ENCODE measurements around the gene GOLGA3.

GOLGA3 gene

DNA sequence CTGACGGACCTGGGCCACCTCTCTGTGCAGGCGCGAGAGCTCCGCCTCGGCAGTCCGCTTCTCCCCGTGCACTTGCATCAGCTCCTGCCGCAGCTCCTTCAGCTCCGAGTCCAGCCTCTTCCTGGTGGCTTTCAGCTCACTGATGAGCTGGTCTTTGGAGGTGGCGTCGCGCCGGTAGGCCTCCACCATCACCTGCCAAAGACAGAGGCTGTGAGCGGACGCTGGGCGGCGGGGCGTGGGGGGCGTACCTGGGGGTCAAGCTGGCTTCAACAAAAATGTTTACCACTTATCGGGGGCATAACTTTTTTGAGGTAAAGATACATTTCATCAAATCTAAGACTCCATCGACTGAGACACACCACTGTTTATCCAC lies 39.6 kb downstream of the GOLGA3 start:
- TF ChIP-seq, protein P1, sequence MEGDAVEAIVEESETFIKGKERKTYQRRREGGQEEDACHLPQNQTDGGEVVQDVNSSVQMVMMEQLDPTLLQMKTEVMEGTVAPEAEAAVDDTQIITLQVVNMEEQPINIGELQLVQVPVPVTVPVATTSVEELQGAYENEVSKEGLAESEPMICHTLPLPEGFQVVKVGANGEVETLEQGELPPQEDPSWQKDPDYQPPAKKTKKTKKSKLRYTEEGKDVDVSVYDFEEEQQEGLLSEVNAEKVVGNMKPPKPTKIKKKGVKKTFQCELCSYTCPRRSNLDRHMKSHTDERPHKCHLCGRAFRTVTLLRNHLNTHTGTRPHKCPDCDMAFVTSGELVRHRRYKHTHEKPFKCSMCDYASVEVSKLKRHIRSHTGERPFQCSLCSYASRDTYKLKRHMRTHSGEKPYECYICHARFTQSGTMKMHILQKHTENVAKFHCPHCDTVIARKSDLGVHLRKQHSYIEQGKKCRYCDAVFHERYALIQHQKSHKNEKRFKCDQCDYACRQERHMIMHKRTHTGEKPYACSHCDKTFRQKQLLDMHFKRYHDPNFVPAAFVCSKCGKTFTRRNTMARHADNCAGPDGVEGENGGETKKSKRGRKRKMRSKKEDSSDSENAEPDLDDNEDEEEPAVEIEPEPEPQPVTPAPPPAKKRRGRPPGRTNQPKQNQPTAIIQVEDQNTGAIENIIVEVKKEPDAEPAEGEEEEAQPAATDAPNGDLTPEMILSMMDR (IDR thresholded peaks at IDR 0.05; ENCODE audit: extremely low read depth, missing control alignments) = no peak
- no peak for DNase-seq (ENCODE audit: low spot score)

DNA sequence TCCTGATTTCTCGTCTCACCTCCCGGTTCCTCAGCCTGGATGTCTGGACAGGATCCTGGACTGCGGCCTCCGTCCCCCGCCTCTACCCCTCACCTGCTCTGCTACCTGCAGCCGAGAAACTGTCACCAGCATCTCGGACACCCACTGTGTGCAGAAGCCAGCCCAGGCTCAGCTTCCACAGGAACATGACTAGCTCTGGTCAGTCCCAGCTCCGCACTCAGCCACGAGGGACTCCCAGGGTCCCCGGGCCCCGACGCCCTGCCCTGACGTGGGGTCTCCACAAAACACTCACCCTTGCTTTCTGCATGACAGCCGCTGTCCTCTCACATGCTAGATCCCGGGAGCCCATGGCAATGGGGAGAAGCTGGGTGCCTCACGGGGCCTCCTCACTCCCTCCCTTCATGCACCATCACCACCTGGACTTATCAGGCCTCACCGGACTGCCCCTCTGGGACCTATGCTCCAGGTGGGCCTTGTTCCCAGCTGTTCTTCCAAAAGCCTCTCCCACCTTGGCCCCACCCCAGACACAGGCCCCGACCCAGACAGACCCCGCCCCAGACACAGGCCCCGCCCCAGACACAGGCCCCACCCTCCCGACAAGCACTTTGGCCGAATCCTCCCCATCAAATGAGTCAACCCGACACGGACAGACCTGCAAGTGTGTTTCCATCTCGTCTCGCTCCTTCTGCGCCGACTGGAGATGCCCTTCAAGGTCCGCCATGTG lies 40.1 kb downstream of the GOLGA3 start:
- TF ChIP-seq, protein P1 (IDR thresholded peaks at IDR 0.05; ENCODE audit: extremely low read depth, missing control alignments) = no peak
- no peak for DNase-seq (ENCODE audit: low spot score)

GRCh38 chr12:132787877-132788276 lies 40.8 kb downstream of the GOLGA3 start:
- TF ChIP-seq, protein P1 (IDR thresholded peaks at IDR 0.05; ENCODE audit: extremely low read depth, missing control alignments) = no peak
- DNase-seq (ENCODE audit: low spot score) = no peak

- TF ChIP-seq, protein P1 (IDR thresholded peaks at IDR 0.05; ENCODE audit: extremely low read depth, missing control alignments) = no peak
Measured at GRCh38 chr12:132786192-132786591, 42.5 kb downstream of the GOLGA3 start.

GRCh38 chr12:132784580-132784979 lies 44.1 kb downstream of the GOLGA3 start:
- TF ChIP-seq, protein P1 (IDR thresholded peaks at IDR 0.05; ENCODE audit: extremely low read depth, missing control alignments) = no peak
- no peak for DNase-seq (ENCODE audit: low spot score)

More at GRCh38 chr12:132786192-132786591, 42.5 kb downstream of the GOLGA3 start:
- DNase-seq (ENCODE audit: low spot score) = no peak

DNA sequence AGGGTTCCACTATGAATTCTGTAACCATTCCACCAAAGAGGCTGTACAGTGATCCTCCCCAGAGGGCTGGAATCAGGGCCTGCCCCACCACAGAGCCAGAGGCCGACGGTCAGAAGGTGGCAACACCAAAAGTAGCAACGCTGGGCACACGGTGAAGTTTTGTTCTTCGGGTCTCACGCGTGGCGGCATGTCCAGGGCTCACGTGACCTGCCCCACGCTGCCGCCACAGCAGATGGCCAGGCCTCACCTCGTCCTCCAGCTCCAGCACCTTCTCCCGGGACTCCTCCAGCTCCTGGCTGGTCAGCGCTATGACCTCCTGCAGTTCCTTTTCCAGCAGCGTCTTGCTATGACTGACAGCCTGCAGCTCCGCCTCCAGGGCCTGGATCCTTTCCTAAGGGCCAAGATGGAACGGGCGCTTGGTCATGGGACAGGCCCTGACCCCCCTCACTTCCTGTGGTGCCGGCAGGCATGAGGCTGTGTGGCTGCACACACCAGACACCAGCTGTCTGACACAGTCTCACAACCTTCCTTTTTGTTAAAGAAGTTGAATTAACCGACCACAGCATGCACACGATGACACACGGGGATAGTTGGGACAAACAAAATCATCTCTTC lies 44.6 kb downstream of the GOLGA3 start:
- TF ChIP-seq, protein P1 (IDR thresholded peaks at IDR 0.05; ENCODE audit: extremely low read depth, missing control alignments) = no peak
- no peak for DNase-seq (ENCODE audit: low spot score)

DNA sequence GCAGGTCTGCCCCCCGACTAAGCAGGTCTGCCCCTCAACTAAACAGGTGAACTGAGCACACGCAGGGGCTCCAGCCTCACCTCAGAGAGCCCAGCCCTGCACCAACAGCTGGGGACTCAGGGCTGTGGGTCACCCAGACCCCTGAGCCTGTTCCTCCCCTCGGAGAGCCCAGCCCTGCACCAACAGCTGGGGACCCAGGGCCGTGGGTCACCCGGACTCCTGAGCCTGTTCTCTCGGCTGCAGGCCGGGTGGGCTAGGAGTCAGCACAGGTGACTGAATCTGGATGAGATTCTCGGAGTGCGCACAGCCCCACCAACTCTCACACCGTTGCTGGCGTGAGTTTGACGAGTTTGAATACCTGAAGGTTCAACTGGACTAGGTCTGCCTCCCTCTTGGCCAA lies 46.7 kb downstream of the GOLGA3 start:
- no peak for DNase-seq (ENCODE audit: low spot score)
- TF ChIP-seq, protein P1 (IDR thresholded peaks at IDR 0.05; ENCODE audit: extremely low read depth, missing control alignments) = no peak
